GM21723 (cell line): ENCODE data around the gene CD2AP.
A peak's percentile ranks its signal among the peaks of the same experiment; 100 is the strongest.
"Not testable (repeated sequence)": the region's sequence is repeated elsewhere in the genome, so short reads cannot be mapped to it uniquely, and the experiment has no call there.

Source experiments
- ATAC-seq: cut with Tn5 transposase; IDR thresholded peaks from one replicate; pipeline ENCODE4 v1.9.1; 2021; ENCODE audit warnings: mild to moderate bottlenecking, moderate library complexity; ENCODE audit not compliant: unreplicated experiment

CD2AP gene

DNA sequence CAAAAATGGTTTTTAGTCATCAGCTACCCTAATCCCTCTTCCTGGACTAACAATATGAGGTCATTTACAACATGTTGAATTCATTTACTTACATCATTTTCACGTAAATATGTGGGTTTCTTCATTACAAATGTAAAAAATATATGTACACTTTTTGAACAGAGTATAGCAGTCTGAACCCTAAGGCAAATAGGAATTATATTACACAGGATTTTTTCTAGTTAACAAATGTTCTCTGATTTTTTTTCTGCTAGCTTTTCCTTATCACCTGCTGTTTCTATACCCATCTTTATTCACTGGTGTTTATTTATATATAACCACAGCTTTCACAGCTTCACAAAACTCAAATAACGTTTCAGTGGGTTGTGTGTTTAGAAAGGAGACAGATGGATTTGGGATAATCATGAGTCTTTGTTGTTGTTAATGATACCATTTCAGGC lies 21.0 kb upstream of the CD2AP start:
- no peak for ATAC-seq

DNA sequence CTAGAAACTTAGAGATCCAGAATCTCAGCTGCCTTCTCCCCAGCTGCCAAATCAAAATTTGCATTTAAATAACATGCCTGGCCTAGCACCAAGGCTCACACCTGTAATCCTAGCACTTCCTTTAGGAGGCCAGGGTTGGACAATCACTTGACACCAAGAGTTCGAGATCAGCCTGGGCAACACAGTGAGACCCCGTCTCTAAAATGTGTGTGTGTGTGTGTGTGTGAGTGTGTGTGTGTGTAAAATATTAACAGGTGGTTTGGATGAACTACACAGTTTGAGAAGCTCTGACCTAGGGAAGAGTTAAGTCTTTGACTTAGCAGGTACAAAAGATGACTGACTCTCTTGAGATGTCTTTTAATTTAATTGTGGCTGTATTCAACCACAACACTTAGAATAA lies 20.2 kb upstream of the CD2AP start:
- ATAC-seq, result no peak

DNA sequence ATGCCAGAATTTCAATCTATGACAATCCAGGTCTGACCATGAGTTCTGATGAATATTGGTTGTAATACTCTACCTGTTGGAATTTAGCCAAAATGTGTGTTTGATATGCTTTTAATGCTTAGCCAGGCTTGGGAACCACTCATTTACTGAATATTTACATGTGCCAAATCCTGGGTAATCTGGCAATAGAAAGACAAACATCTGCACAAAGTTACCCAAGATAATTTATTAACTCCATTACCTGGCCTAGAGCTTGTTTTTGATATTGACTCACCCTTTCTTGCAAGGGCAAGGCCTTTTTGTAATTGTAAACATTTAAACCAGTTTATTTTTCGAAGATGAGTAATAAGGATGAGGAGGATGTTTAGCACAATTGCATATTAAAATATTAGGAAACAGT lies 13.5 kb upstream of the CD2AP start:
- ATAC-seq, result no peak

DNA sequence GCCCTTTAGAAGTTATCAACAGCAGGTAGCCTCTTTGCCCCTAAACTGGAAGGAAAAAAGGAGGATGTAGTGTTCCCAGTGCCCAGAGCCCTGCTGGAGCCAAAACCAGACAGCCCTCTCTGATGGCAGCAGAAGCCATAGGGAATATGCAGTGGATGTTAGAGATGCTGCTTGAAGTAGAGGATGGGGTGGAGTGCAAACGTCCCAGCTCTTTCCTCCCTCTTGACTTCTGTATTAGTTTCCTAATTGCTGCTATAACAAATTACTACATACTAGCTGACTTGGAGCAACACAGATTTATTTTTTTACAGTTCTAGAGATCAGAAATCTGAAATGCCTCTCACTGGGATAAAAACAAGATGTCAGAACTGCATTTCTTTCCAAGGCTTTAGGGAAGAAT lies 12.5 kb upstream of the CD2AP start:
- ATAC-seq, result no peak

DNA sequence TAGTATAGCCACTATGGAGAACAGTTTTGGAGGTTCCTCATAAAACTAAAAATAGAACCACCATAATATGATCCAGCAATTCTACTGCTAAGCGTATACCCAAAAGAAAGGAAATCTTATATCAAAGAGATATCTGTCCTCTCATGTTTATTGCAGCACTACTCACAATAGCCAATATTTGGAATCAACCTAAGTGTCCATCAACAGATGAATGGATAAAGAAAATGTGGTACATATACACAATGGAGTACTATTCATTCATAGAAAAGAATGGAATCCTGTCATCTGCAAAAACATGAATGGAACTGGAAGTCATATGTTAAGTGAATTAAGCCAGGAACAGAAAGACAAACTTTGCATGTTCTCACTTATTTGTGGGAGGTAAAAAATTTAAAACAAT lies 5.7 kb upstream of the CD2AP start:
- no peak for ATAC-seq

DNA sequence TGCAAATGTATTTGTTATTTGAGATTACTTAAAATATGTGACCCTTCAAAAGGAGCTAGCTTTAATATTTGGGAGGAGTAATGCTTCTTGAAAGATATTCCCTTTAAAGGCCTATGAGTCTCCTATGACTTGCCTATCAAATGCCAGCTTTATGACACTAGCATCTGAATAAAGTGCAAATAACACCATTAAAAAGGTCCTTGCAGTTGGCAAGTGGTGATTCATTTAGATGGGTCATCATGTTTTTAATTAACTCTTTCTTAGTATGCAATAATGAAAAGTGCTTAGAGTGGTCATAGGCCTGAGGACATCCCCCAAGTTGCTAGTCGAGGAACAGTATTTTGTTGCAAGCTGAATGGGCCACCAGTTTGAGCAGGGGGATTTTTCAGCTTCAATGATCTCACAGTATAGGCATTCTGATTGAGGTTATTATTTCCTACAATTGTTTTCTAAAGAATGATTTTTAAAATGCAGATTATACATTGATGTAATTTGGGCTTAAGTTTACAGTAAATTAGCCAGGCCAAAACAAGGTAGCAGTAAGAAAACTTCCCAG lies 3.7 kb upstream of the CD2AP start:
- ATAC-seq, result no peak

DNA sequence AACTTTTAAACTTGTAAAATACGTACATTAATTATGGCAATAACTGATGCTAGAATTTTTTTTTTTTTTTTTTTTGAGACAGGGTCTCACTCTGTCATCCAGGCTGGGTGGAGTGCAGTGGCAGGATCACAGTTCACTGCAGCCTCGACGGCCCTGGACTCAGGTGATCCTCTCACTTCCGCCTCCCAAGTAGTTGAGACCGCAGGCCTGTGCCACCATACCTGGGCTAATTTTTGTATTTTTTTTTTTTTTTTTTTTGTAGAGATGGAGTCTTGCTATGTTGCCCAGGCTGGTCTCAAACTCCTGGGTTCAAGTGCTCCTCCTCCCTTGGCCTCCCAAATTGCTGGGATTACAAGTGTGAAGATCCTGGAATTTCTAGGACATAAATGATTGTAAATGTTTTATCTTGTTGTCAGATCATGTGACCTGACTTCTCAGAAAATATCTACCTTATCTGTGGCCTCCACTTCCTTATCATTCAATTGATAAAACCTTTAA lies 2.2 kb upstream of the CD2AP start:
- no peak for ATAC-seq

DNA sequence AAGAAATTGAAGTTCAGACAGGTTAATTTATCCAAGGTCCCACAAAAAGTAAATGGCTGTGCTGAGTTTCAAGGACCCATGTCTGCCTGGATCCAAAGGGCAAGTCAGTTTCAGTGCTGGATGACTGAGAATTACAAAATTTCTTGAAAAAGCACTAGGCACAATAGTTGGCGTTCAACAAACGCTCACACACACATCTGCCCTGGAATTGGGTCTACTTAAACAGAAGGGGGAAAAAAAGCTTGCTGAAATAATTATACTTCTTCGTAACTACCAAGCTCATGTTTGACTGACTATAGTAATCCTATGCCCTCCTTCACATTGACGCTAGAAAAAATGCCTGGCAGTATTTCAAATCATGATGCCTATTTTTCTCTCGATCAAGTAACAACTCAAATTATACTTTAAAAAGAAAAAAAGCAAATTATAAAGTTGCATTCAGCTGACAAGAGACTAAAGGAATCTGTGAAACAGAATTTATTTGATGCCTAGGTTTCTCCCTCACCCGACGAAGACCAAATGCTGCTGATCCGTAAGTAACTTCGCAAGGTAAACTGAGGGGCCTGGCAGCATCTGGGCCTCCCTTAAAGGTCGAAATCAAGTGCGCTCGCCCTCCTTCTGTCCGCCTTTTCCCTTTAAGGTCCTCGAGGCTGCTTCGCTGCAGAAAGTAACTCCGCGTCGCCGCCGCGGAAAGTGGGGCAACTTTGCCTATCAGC lies 650 bp upstream of the CD2AP start:
- ATAC-seq, result no peak

DNA sequence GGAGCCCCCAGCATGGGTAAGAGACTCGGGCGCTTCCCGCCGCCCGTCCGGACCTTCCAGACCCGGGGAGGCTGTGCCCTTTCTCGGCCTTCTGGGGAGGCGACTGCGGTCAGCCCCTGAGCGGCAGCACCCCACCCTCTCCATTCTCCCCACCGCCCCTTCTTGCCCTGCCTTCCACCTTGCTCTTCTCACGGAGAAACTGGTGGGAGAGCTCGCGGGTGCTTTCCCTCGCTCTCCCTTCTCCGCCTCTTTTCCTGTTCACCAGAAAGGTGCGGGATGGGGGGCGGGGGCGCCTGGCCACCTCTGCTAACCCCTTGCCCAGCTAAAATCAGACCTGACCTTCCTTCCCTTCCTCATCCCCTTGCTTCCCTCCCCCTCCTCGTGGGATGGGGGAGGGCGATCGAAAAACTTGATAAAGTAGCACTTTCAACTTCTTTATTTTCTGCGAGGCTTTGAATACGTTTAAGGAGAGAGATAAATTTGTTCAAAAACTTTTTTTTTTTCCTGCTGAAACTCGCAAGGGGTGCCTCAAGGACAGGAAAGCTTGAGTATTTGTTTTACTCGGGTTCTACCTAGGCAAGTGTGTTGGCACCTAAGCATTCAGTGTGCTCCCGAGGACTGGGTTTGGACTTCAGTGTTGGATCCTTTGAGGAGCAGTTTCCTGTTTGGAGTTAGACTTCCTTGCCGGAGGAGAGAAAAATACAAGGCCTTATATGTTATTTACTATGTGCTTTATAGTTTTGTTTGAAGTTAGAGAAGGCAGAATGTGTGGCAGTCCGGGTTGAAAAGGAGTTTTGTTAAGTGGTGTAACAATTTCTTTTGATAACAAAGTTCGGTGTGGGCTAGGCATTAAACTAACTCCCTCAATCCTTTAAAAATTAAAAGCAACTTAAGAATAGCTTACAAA lies 897 bp downstream of the CD2AP start:
- ATAC-seq, result peak; percentile 40

DNA sequence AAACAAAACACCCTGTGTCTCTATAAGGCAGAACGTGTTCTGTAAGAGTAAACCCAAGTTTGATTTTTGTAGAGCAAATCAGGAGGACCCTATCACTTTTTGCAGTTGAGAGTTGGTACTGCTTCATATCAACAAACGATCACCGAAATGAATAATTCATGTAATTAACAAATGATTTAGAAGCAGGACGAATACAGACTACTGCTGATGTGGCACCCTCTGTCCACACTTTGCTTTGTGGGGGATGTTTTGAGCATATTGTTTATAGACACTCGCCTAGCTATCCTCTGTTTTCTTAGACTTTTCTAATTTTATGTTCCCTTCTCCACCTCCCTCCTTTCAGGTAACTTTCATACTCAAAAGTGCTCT lies 1.5 kb downstream of the CD2AP start:
- no peak for ATAC-seq

DNA sequence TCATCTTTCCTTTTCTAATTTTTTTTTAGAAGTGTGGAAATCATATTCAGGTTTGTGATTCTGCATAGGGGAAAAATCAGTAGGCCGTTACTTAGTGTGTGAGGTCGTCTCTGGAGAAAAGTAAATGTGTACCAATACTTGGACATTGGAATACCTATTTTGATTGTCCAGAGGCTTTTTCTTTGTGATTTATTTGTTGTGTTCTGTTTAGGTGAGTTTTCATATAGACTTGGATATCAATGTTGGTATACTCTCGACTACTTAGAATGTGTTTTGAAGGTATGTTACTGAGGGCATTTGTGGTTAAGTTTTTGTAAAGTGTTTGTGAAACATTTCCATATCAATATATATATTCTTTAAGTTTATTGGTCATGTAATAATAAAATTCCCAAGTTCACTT lies 2.3 kb downstream of the CD2AP start:
- ATAC-seq, result no peak

DNA sequence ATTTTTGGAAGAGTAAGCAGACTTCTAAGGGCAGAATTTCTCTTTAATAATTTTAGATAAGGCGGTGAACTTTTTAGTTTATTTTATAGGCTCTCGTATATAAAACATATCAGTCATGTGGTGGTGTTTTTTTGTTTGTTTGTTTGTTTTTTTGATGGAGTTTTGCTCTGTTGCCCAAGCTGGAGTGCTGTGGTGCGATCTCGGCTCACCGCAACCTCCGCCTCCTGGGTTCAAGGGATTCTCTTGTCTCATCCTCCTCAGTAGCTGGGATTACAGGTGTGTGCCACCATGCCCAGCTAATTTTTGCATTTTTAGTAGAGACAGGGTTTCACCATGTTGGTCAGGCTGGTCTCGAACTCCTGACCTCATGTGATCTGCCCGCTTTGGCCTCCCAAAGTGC lies 3.6 kb downstream of the CD2AP start:
- not testable (repeated sequence) for ATAC-seq

DNA sequence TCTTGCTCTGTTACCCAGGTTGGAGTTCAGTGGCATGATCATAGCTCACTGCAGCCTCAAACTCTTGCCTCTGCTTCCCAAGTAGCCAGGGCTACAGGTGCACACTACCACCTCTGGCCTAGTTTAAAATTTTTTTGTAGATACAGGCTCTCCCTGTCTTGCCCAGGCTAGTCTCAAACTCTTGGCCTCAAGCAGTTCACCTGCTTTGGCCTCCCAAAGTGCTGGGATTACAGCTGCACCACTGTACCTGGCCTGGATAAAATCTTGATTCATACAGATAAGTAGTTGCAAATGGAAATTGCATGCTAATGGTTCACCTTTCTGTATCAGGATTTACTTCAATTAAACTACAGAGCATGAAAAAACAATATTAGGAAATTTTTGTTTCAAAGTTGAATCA lies 4.2 kb downstream of the CD2AP start:
- no peak for ATAC-seq

DNA sequence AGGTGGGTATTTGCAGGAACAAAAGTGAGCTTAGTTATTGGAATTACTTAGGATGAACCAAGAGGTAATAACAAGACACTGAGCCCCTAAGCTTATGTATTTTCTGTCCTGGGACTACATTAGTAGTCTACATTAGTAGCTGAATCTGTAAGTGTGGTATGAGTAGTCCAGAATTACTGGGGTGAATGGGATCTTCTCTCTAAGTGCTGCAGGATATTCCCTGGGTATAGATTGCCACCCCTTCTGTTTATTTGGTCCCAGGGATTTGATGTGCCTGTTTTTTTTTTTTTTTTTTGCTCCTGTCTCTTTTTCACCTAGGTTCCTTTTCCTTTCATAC lies 5.9 kb downstream of the CD2AP start:
- ATAC-seq, result peak; percentile 35

DNA sequence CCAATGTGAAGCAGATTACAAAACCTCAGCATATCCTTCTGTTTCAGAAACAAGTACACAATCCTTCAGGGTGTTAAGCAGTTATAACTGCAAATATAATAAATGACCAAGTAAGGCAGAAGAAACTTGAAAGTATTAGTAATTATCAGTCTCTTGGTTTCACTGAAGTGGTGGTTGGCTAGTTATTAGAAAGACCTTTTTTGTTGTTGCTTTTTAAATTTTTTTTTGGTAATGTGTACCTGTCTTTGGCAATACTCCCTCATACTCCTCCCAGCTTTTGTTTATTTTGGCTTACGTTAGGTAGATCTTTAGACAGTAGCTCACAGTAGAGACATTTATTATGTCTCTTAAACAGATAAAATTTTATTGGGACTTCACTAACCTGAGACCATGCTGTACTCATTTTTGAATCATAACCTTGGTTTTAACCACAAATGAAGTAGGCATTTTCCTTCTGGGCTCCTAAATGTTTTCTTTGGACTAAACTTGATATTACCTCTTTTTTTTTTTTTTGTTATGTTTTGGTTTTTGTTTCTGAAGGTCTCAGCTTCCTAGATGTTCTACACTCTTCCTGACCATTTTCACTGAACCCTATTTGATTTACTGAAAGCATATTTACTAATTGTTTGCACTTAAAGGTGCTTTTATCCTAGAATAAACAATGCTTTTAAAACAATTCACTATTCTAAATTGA lies 6.4 kb downstream of the CD2AP start:
- peak; percentile 50 for ATAC-seq

DNA sequence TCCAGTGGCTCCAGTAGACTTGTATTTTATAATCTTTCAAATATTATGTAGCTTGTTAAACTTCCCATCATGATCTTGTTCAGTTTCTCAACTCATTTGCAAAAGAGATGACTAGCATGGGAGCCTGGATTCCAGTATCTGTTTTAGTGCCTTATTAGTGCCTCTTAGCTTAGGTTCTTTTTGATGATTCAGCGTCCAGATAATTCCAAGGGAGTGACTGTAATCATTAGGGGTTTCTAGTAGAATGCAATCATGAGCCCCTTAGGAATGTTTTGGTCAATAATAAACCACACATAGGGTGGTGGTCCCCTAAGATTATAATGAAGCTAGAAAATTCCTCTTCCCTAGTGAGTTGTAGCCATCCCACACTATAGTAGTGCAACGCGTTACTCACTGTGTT lies 7.0 kb downstream of the CD2AP start:
- no peak for ATAC-seq

DNA sequence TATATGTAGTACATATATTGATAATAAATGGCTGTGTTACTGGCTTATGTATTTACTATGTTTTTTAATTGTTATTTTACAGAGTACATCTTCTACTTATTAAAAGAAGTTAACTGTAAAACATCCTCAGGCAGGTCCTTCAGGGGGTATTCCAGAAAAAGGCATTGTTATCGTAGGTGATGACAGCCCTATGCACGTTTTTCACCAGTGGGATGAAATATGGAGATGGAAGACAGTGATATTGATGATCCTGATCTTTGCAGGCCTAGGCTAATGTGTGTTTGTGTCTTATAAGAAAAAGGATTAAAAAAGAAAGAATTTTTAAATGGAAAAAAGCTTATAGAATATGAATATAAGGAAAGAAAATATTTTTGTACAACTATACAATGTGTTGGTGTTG lies 7.5 kb downstream of the CD2AP start:
- ATAC-seq, result no peak

DNA sequence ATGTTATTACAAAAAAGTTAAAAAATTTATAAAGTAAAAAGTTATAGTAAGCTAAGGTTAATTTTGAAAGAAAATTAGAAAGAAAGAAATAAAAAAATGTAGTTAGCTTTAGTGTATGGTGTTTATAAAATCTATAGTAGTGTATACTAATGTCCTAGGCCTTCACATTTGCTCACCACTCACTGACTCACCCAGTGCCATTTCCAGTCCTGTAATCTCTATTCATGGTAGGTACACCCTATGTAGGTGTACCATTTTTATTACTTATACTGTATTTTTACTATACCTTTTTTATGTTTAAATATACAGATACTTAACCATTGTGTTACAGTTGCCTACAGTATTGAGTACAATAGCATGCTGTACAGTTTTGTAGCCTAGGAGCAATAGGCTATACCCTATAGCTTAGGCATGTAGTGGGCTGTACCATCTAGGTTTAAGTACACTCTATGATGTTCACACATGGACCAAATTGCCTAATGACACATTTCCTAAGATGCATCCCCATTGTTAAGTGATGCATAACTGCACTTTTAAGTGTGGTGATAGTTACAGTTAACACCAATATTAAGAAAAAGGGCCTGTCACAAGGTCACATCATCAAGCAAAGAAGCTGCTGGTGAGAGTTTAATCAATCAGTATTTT lies 8.0 kb downstream of the CD2AP start:
- no peak for ATAC-seq

DNA sequence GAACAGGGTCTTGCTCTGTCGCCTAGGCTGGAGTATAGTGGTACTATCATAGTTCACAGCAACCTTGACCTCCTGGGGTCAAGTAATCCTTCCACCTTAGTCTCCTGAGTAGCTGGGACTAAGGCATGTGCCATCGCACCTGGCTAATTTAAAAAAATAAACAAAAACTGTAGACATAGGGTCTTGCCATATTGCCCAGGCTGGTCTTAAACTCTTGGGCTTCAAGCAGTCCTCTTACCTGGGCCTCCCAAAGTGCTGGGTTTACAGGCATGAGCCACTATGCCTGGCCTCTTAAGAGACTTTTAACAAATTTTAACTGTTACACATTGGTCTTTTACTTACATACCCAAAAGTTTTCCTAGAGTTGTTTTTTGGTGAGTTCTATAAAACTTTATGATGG lies 12.4 kb downstream of the CD2AP start:
- no peak for ATAC-seq

DNA sequence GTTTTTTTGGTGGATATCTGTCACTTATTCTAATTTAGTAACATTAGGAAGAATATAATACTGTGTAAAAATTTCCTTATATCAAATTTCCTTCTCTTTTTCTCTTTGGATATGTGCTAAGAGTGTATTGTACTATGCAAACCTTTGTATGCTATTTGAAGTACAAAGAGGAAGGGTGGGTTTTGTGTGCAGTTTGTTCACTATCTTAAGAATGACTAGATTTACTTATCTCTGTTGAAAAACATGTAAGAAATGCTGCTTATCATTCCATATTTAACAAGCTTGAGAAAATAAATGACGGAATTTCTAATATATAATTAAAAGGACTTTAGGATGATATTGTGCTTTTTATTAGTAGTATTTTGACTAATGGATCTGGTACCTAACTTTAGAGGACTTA lies 13.1 kb downstream of the CD2AP start:
- ATAC-seq, result no peak

DNA sequence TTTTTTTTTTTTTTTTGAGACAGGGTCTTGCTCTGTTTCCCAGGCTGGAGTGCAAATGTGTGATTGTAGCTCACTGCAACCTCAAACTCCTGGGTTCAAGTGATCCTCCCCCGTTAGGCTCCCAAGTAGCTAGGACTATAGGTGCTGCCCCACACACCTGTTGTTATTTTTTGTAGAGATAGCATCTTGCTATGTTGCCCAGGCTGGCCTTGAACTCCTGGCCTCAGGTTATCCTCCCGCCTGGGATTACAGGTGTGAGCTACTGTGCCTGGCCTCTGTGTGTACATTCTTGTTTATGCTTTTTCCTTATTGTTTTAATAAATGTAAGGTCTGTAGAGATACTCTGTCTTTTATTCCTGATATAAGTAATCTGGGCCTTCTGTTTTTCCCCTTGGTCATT lies 14.8 kb downstream of the CD2AP start:
- no peak for ATAC-seq
